ENCODE data around the gene FAM47E.
A peak's percentile ranks its signal among the peaks of the same experiment; 100 is the strongest.

Gene FAM47E

DNA sequence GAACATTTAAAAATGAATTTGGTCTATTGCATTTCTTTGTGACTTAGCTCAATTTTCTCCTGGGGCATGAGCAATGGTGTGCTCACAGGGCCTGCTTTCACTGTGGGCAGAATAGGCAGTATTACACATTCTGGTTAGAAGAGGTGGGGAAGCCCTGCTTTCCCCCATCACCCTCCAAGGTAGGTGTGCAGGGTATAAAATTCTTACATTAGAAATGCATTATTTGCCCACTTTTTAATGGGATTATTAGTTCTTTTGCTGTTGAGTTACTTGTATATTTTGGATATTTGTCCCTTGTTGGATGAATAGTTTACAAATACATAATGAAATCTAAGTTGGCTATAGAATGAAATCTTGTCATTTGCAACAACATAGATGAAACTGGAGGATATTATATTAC, 46.7 kb downstream of the FAM47E start:
- no peak overlapping the region for H3K4me3 ChIP-seq (ENCODE audit: low read depth, low read length)

DNA sequence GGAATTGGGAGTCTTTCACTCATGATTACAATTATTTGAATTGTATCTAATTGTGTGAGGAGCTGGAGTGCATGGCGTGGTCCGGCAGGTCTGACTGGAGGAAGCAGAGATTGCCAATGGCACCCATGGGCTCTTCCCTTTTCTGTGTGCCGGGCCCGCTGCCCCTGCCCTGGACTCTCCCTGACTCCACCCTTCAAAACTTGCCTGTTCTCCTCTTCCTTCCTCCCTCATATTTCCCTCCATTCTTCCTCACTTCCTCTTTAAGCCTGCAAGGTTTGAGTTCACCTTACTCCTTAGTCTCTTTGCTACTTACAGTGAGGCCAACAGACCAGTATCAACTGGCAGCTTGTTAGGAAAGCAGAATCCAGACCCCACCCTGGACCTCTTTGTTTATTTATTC, 48.5 kb downstream of the FAM47E start:
- no peak overlapping the region for H3K4me3 ChIP-seq (ENCODE audit: low read depth, low read length)

DNA sequence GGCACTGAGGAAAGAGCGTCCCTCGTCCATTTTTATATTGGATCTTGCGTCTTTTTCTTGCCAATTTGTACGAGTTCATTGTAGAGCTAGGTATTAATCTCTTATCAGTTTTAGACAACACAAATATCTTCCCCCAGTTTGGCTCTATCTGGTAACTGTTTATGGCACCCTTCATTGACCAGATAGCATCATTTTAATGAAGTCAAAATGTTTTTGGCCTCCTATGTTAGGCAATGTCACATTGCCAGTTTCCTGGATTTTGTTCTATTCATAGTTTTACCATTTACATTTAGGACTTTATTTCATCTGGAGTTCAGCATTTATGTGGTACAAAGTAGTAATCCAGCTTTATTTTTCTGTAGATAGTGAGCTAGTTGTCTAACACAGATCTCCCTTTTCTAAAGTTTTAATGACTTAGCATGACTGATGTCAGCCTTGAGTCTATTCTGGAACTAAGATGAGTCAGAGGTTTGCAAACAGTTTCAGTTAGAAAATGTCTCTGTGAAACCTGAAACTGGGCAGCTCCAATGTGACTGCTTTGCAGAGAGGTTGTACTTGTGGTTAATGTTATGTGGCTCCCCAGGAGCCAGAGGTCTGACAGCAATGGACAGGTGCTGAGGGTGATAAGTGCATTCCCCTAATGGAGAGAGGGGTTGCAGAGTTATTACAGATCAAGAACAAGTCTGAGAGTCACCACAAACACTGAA, 49.7 kb downstream of the FAM47E start:
- H3K4me3 ChIP-seq (ENCODE audit: low read depth, low read length): no peak overlapping the region

DNA sequence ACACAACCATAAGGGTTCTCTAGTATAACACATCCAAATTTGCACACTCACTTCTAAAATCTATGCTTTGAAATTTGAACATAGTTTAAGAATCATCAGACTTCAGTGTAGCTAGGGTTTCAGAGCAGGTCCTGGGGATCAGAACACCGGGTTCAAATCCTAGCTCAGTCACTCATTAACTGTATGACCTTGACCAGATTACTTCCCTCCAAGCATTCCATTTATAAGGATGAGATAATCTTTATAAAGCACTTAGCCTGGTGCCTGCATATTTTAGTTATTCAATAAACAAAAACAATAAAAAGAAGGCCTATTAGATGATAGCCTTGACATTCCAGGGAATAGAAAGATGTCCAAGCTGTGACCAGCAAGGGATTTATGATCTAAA, 50.2 kb downstream of the FAM47E start:
- H3K4me3 ChIP-seq (ENCODE audit: low read depth, low read length): no peak overlapping the region

DNA sequence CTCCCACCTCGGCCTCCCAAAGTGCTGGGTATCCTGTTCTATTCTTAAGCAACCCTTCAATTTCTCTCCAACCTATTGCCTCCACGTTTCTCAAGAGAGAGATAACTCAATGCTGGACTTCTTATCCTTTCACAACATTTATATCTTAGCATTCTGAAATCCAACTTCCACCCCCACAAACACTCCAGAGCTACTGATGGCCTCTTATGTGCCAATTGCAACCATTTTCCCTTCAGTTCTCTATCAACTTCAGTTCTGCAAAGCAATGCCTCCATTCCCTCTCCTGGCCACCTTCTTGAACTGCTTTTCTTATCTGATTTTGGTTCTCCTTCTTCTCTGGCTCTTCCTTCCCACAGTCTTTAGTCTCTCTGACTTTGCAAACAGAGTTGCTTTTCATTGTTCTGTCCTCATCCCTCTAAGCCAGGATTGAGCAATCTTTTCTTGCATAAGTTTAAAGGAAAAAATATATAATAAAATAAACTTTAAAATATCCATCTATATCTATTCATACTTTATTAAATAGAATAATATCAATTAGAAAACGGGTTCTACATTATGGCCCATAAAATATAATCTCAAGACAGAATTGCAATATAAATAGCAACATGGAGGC, 51.4 kb downstream of the FAM47E start:
- no peak overlapping the region for H3K4me3 ChIP-seq (ENCODE audit: low read depth, low read length)

DNA sequence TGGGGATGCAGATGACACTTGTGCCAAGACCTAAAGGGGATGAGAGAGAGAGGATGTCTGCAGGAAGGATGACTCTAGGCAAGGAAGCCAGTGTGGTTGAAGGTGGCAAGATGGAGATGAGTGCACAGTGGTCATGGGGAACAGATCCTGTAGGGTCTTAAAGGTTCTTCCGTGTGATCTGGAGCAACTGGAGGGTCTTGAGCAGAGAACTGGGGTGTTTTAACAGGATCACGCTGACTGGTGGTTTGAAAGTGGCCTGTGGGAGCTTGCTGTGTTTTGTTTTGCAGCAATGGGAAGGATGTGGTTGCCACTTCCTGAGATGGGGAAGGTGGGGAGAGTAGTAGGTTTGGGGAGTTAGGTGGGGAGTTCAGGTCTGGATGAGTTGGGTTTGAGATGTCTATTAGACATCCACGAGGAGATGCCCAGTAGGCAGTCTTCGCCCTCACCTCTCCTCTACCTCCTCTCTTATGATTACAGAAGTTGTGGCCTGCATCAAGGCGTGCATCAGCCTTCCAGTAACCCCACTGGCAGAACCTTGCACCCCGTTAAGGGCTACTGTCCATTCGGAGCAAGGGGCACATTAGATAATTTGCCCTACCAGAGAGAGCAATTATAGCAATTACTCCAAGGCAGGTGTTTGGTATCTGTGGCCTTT, 53.6 kb downstream of the FAM47E start:
- no peak overlapping the region for H3K4me3 ChIP-seq (ENCODE audit: low read depth, low read length)

DNA sequence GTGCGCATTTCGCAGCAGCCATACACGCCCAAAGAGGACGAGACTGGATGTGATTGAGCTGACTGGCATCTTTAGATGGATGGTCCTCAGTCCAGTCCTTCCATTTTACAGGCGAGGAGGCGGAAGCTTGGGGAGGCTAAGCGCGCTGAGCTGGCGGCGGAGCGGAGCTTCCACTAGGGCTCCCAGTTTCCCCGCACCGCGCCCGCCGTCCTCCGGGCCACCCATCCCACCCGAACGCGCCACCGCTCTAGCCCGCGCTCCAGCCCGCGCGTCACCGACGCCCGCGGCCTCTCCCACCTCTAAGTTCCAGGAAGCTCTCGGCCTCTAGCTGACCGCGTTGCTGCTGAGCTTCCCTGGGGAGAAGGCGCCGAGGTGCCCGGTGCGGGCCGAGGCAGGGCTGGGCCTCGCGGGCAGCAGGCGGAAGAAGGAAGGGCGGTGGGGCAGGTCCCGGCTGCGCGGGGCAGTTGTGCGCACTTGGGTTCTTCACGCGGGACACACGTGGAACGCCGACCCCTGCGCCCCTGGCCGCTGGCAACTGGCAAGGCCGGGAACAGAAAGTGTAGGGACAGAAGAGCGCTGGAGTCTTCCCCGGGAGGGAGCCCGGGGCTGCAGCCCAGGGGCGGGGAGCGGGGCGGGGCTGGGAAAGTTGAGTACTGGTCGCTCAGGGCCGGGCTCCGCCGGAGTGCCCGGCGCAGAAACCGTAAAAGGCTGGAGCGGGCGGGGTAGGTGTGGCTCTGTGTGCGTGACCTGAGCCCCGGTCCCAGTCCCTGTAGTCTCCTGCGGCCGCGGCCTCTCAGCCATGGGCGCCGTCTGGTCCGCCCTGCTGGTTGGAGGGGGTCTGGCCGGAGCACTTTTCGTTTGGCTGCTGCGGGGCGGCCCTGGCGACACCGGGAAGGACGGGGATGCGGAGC, 54.7 kb downstream of the FAM47E start, which contains the start of gene STBD1:
Gene STBD1, plus strand, starts transcription at position 763 of the 911 bp plus-strand sequence. Its CDS starts 37 bp downstream, at position 800.
- H3K4me3 ChIP-seq (ENCODE audit: low read depth, low read length): peak within 1 kb of the TSS; percentile 70

DNA sequence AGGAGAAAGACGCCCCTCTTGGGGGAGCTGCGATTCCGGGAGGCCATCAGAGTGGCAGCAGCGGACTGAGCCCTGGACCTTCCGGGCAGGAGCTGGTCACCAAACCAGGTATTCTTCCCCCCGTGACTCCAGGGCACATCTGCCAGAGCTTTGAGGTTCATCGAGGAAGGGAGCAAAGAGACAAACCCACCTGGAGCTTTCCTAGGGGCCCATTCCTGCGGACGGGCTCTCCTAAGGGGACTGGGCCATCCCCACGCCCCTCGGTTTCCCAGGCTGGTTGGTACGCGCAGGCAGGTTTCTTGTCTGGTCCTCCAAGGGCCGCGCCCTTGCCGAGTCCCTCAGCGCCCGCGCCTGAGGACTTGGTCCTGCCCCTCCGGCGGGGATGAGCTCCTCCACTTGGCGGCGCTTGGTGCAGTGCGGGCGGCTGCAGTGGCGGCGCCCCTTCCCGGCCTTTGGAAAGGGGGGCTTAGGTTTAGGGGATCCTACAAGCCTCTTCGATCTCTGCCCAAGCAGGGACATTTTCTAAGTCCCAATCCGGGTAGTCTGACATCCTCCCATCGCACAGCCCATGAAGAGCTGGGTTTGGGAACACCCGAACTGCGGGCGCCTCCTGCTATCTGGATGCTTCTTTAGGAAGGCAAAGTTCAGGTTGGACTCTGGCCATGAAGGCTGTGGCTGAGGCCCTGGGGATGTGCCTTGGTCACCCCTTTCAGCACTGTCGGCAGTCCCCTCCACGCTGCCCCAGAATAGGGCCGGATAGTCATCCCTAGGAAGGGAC, 55.5 kb downstream of the FAM47E start:
- peak overlapping the region; percentile 70 for H3K4me3 ChIP-seq (ENCODE audit: low read depth, low read length)

DNA sequence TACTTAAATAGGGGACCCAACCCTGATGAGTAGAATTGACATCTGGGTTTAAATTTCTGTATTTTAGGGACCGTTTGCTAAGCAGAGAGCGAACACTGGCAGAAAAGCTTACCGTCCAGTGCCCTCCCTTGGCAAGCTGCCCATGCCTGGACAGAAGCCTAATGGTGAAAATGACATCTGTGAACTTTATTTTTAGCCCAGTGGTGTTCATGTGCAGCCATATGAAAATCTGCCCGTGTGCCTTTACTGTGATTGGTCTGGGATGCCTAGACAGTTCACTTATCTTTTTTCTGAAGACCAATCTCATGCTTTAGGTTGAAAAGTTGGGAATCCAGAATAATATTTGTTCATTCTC, 56.1 kb downstream of the FAM47E start:
- peak overlapping the region; percentile 70 for H3K4me3 ChIP-seq (ENCODE audit: low read depth, low read length)

DNA sequence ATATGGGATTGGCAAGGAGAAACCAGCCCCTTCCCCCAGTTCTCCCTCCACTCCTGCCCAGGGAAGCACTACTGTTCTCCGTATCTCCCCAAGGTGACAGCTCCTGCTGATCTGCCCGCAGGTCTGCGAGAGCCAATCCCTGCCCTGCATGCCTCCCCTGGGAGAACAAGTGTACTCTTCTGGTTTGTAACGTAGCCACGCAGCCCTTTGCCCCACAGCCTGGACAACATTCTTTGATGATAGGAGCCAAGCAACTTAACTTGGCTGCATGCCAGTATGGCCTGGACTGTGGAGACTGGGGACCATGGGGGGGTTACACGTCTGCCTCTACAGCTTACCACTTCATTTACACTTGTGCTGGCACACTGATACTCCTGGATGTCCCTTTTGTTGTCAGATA, 57.0 kb downstream of the FAM47E start:
- no peak overlapping the region for H3K4me3 ChIP-seq (ENCODE audit: low read depth, low read length)

DNA sequence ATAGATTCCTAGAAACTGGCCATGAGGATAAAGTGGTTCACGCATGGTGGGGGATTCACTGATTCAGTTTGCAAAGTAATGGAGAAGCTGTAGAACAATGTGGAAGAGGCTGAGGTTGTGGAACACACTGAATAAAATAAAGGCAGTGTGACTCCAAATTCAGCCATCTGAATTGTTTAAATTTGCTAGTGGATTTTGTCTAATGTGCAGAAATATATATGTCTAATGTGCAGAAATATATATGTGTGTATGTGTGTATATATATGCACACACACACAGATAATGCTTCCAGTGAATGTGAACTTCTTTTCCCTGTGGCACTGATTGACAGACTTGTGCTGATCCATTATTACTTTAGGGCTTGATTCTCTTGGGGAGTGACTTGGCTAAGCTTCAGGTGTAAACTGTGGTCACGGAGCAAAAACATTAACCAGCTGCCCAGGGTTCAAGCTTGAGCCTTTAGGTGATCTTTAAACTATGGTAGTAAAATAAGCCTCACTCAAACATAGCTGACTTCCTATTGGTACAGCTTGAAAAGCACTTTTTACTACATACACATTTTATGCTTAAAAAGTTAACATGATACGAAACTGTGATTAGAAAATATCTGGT, 58.5 kb downstream of the FAM47E start:
- no peak overlapping the region for H3K4me3 ChIP-seq (ENCODE audit: low read depth, low read length)

DNA sequence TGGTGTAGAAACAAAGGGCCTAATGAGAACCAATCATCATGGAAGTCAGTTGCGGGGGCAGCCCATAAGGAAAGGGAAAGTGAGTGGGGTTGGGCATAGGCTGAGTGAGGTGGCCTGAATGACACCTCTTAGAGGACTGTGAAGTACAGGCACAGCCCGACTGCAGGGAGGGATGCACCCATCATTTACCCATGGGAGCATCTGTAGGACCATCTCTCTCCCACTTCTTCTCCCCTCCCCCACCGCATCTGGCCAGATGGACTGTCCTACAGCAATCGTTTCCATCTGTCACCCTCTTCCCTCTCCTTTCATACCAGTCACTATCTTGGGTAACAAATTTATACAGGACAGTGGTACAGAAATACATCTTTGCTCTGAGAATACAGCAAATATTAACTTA, 59.2 kb downstream of the FAM47E start:
- H3K4me3 ChIP-seq (ENCODE audit: low read depth, low read length): no peak overlapping the region

DNA sequence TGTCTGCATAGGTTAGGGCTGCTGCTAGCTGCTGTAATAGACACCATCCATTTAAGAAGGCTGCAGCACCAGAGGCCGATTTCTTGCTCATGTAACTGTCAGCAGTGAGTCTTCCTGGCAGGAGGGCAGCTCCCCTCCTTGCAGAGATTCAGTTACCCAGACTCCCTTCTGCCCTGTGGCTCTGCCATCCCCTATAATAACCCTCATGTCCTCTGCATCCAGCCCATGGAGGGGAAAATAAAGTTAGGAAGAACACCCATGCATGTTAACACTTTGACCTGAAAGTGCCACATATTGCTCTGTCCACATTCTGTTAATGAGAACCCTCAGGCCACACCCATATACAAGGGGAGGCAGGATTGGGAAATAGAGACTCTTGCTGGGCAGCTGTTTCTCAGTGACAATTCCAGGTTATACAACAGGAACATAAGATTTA, 60.4 kb downstream of the FAM47E start:
- H3K4me3 ChIP-seq (ENCODE audit: low read depth, low read length): no peak overlapping the region

DNA sequence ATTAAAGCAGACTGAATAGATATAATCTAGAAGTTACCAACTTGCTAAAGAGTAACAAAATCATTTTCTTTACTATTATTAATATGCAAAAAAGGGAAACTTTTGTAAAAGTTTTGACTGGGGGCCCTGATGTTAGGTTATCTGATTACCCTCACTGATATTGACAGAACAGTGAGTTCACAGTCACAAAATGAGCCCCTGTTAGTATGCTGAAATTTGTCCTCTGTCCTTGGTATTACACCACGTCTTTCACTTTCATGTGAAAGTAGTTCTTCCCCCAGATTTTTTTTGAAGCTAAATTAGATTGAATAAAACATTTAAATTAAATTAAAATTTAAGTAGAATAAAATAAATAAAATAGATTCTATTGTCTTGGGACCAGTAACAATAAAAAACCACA, 60.9 kb downstream of the FAM47E start:
- H3K4me3 ChIP-seq (ENCODE audit: low read depth, low read length): no peak overlapping the region

DNA sequence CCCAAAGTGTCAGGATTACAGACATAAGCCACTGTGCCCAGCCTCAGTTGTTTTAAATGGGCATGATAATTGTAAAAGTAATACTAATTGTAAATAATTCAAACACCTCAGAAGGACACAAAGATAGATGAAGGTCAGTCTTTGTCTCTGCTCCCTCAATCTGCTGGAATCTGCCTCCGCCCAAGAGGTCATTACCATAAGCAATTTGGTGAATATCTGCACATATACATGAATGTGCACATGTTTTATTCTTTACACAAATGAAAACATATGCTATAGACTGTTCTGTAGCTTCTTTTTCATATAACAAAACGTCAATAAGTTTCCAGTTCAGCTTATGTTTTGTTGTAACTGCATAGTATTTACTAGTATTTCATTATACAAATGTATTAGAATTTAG, 62.0 kb downstream of the FAM47E start:
- no peak overlapping the region for H3K4me3 ChIP-seq (ENCODE audit: low read depth, low read length)

DNA sequence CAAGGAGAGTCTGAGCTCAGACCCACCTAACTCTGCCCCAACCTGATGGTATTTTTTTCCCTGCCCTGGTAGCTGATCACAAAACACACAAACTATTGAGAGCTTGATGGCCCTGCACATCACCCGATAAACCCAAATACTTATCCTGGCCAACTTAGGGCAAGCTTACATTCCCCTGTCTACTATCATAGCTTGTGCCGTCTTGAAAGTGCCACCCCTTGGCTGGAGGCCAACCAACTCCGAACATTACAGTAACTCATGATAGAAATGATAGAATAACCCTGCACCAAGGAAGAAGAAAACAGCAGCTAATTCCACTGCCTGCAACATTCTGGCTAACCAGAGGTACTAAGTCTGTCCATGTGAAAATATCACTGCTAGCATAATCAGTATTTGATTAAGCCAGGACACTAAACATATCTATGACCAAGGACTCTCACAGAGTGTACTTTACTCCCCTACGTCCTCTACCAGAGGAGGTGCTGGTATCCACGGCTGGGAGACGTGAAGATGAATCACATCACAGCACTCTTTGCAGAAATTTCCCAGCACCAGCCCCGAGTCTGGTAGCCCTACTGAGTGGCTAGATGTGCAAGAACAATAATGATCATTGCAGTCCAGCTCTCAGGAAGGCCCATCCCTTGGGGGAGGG, 63.9 kb downstream of the FAM47E start:
- H3K4me3 ChIP-seq (ENCODE audit: low read depth, low read length): no peak overlapping the region

DNA sequence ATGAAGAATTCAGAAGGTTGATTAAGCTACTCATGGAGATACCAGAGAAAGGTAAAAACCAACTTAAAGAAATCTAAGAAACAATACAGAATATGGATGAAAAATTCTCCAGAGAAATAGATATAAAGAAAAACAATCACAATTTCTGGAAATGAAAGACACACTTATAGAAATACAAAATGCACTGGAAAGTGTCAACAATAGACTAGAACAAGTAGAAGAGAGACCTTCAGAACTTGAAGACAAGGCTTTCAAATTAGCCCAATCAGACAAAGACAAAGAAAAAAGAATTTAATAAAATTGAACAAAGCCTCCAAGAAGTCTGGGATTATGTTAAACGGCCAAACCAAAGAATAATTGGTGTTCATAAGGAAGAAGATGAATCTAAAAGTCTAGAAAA, 64.6 kb downstream of the FAM47E start:
- H3K4me3 ChIP-seq (ENCODE audit: low read depth, low read length): no peak overlapping the region

DNA sequence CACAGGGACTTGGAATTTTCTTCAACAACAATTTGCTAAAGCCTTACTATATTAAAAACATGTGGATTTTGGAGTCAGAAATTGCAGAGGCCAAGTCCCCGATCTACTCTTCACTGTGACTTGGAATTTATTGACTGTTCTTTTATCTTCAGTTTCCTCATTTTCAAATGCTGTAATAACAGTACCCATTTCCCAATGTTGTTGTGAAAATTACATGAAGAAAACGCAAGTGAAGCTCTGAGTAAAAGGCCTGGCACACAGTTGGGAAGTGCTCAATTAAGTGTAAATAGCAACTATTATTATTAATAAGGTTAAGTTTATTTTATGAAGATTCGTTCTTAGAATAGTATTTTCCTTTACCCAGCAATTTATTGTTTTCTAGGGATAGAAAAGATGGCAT, 70.7 kb downstream of the FAM47E start:
- H3K4me3 ChIP-seq (ENCODE audit: low read depth, low read length): no peak overlapping the region

DNA sequence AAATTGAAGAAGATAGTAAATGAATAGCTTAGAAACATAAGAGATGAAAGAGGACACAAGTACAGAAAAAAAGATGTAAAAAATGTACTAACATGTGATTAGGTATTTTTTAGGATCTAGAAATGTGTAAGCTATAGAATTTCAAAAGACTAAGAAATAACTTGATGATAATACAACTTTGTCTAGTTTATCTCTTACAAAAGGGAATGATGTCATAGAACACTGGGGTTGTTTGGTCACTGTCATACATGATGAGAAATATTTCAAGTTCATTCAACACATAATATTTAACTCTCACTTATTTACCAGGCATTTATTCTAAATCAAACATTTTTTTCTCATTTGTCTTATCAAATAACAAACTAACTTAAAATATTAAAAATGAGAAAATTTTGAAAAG, 73.6 kb downstream of the FAM47E start:
- H3K4me3 ChIP-seq (ENCODE audit: low read depth, low read length): no peak overlapping the region

DNA sequence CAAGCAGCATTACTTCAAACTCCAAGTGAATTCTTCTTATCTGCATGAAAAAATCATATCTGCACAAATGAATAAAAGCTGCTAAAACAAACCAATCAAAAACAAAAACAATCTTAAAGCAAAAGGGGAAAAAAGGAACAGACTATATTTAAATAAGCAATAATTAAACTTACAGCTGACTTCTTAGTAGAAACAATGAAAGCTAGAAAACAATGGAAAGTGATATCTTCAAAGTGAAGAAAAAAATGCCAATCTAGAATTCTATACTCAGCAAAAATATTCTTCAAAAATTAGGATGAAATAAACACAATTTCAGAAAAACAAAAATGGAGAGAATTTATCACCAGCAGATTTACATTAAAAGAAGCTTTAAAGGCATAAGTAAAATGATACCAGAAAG, 75.0 kb downstream of the FAM47E start:
- H3K4me3 ChIP-seq (ENCODE audit: low read depth, low read length): no peak overlapping the region
